HCT116 (cell line): ENCODE data around the gene TMEM238. TPM values are rescaled to one million over a fixed set of nuclear protein-coding genes. Genes with fewer than 3 reads are reported as not detected.

ENCODE experiments used
- ATAC-seq: fragments of 200-7000 bp; cut with Tn5 transposase; 2 replicates; pipeline ENCODE4 v1.9.1; 2020; ENCODE audit warnings: mild to moderate bottlenecking, moderate library complexity
- BruUV-seq: library from RNA; stranded (reverse); fragments of 400-500 nt; replicated peaks from 2 replicates; lab custom pipeline; 2021; lab: Mats Ljungman, UMichigan
- CTCF ChIA-PET: fragments of 300-600 bp; sonication (Branson Sonifier 250); formaldehyde crosslinking; loops from one replicate; lab custom pipeline; 2021; ENCODE audit warnings: antibody characterized with exemption; lab: Charles Lee
- POLR2A ChIA-PET: fragments of 300-600, 350-600 bp; sonication (Branson Sonifier 250); formaldehyde crosslinking; loops from one replicate; lab custom pipeline; 2021; ENCODE audit warnings: antibody characterized with exemption; lab: Charles Lee
- RAD21 ChIA-PET, 2 experiments: fragments of 300-600 bp; sonication (Branson Sonifier 250); formaldehyde crosslinking; loops; one replicate each; lab custom pipeline; 2023; ENCODE audit warnings: low total read pairs in 2 of 2; ENCODE audit not compliant: uncharacterized antibody in 2 of 2, unreplicated experiment in 2 of 2, low non-redundant PET in 1 of 2; lab: Charles Lee
- DNase-seq: peaks from one replicate; pipeline ENCODE4 v3.0.0-alpha.2; 2010; ENCODE audit warnings: low read depth, low spot score
- H2AFZ ChIP-seq: fragments of 200-600 bp; shearing (Covaris generic), sonication (generic); 2 replicates; pipeline ENCODE4 v1.6.1; 2017; ENCODE audit warnings: low read depth, mixed run types, mixed read lengths, antibody characterized with exemption, low read length; ENCODE audit not compliant: poor library complexity, severe bottlenecking
- H3K27ac ChIP-seq: 2 replicates; pipeline ENCODE4 v1.5.1; 2012; ENCODE audit warnings: low read depth, low read length
- H3K27me3 ChIP-seq: fragments of 200-600 bp; sonication (generic); 2 replicates; pipeline ENCODE4 v1.6.1; 2016; ENCODE audit warnings: mixed run types, low read length, mixed read lengths; ENCODE audit not compliant: insufficient read depth
- H3K36me3 ChIP-seq, 2 experiments: fragments of 200-500 bp in 1 of 2; fragments of 200-600 bp in 1 of 2; sonication (Bioruptor generic) in 1 of 2; sonication (generic) in 1 of 2; 2 replicates each; pipeline versions ENCODE4 v1.5.1 to v1.6.1; 2014 to 2016; ENCODE audit warnings: low read length in 2 of 2, inconsistent platforms in 1 of 2, mixed read lengths in 1 of 2, mixed run types in 1 of 2; ENCODE audit not compliant: insufficient read depth in 2 of 2, control insufficient read depth in 1 of 2
- H3K4me1 ChIP-seq, 2 experiments: fragments of 200-600 bp in 1 of 2; sonication (generic) in 1 of 2; 2 replicates each; pipeline versions ENCODE4 v1.5.1 to v1.6.1; 2012 to 2017; ENCODE audit warnings: low read length in 2 of 2, inconsistent platforms in 1 of 2, mild to moderate bottlenecking in 1 of 2, mixed read lengths in 1 of 2, mixed run types in 1 of 2, moderate library complexity in 1 of 2; ENCODE audit not compliant: insufficient read depth in 2 of 2, control insufficient read depth in 1 of 2
- H3K4me2 ChIP-seq: fragments of 200-600 bp; sonication (generic); 2 replicates; pipeline ENCODE4 v1.6.1; 2017; ENCODE audit warnings: mixed run types, low read length, mixed read lengths
- H3K4me3 ChIP-seq, 2 experiments: fragments of 200-600 bp in 1 of 2; sonication (generic) in 1 of 2; replicated peaks in 1 of 2; 2 replicates each; pipeline ENCODE4 v1.5.1; 2011 to 2016; ENCODE audit warnings: low read length in 2 of 2, control low read depth in 1 of 2, low read depth in 1 of 2, mild to moderate bottlenecking in 1 of 2, mixed read lengths in 1 of 2, mixed run types in 1 of 2
- H3K79me2 ChIP-seq: fragments of 200-600 bp; sonication (generic); 2 replicates; pipeline ENCODE4 v1.6.1; 2017; ENCODE audit warnings: mild to moderate bottlenecking, mixed run types, low read length, moderate library complexity, mixed read lengths; ENCODE audit not compliant: insufficient read depth
- H3K9ac ChIP-seq: fragments of 200-600 bp; sonication (generic); 2 replicates; pipeline ENCODE4 v1.6.1; 2016; ENCODE audit warnings: low read length, mixed read lengths
- H3K9me2 ChIP-seq: fragments of 200-600 bp; sonication (generic), shearing (Covaris generic); 2 replicates; pipeline ENCODE4 v1.6.1; 2017; ENCODE audit warnings: mixed run types, mild to moderate bottlenecking, moderate library complexity; ENCODE audit not compliant: insufficient read depth
- H3K9me3 ChIP-seq, 2 experiments: fragments of 200-500 bp in 1 of 2; fragments of 200-600 bp in 1 of 2; sonication (Bioruptor generic) in 1 of 2; sonication (generic) in 1 of 2; 2 replicates each; pipeline ENCODE4 v1.6.1; 2014 to 2017; ENCODE audit warnings: low read length in 2 of 2, mixed read lengths in 2 of 2, inconsistent platforms in 1 of 2, low read depth in 1 of 2, mild to moderate bottlenecking in 1 of 2, mixed run types in 1 of 2, moderate library complexity in 1 of 2; ENCODE audit not compliant: control insufficient read depth in 1 of 2, insufficient read depth in 1 of 2
- H4K20me1 ChIP-seq: fragments of 200-600 bp; sonication (generic), shearing (Covaris generic); 2 replicates; pipeline ENCODE4 v1.6.1; 2017; ENCODE audit warnings: mixed run types, mild to moderate bottlenecking, moderate library complexity; ENCODE audit not compliant: insufficient read depth
- CBX3 ChIP-seq: IDR thresholded peaks from 2 replicates; pipeline ENCODE4 v1.6.1; 2012; ENCODE audit warnings: low read depth
- CTCF ChIP-seq, 3 experiments: fragments of 200-600 bp in 1 of 3; sonication (generic) in 1 of 3; IDR thresholded peaks in 2 of 3; conservative IDR thresholded peaks in 1 of 3; 2 replicates each; pipeline ENCODE4 v1.5.1; 2012 to 2017; ENCODE audit warnings: low read depth in 2 of 3, low read length in 2 of 3, antibody characterized with exemption in 1 of 3, borderline replicate concordance in 1 of 3, control low read depth in 1 of 3, mild to moderate bottlenecking in 1 of 3, mixed read lengths in 1 of 3, mixed run types in 1 of 3, moderate library complexity in 1 of 3; ENCODE audit not compliant: insufficient read depth in 1 of 3
- FOSL1 ChIP-seq: IDR thresholded peaks from 2 replicates; pipeline ENCODE4 v1.6.1; 2012; ENCODE audit warnings: low read depth
- POLR2AphosphoS5 ChIP-seq: IDR thresholded peaks from 2 replicates; pipeline ENCODE4 v1.6.1; 2011; ENCODE audit warnings: mild to moderate bottlenecking, low read depth, low read length, moderate library complexity
- RAD21 ChIP-seq: IDR thresholded peaks from 2 replicates; pipeline ENCODE4 v1.6.1; 2012; ENCODE audit warnings: low read depth, mild to moderate bottlenecking
- REST ChIP-seq: IDR thresholded peaks from 2 replicates; pipeline ENCODE4 v1.6.1; 2012; ENCODE audit warnings: low read depth
- SRF ChIP-seq: IDR thresholded peaks from 2 replicates; pipeline ENCODE4 v1.6.1; 2012; ENCODE audit warnings: low read depth
- ZBTB33 ChIP-seq: IDR thresholded peaks from 2 replicates; pipeline ENCODE4 v1.6.1; 2011; ENCODE audit warnings: mild to moderate bottlenecking, low read length, moderate library complexity; ENCODE audit not compliant: insufficient replicate concordance; ENCODE audit errors: extremely low read depth
- ZFX ChIP-seq: fragments of 450-650 bp; IDR thresholded peaks from 2 replicates; pipeline ENCODE4 v1.6.1; 2017
- intact Hi-C: fragments of 100-400 bp; cut with micrococcal nuclease; formaldehyde crosslinking; loops from 2 replicates; pipeline ENCODE4 v1.10.0; 2022
- total RNA-seq: library from RNA; stranded (reverse); gene quantifications from one replicate; pipeline ENCODE4 v1.2.1, GENCODE V29; 2021; ENCODE audit not compliant: unreplicated experiment

TMEM238 gene
- total RNA-seq, 1 experiment from 2014 or later: 21.0 TPM

GRCh38 chr19:55419624-55420236 lies 35.6 kb upstream of the TMEM238 start:
- no TSS peak for BruUV-seq
- Histone ChIP-seq H2AFZ (no peak overlapping the region), H3K9me2 (no peaks in the 10 kb centered on the region), H3K9ac (no peak overlapping the region), H3K4me1 (peaks cover 2 to 6% of the 10 kb centered on the region in 2 experiments; a peak in 1 of 4 replicates), H3K79me2 (no peaks in the 10 kb centered on the region), H3K9me3 (no peaks in the 10 kb centered on the region), H3K27me3 (no peaks in the 10 kb centered on the region), H4K20me1 (no peaks in the 10 kb centered on the region), H3K36me3 (no peaks in the 10 kb centered on the region), H3K4me2 (no peak overlapping the region), H3K27ac (no peak overlapping the region; the same call in 1 of the 2 replicates), H3K4me3 (no peak overlapping the region)
- TF ChIP-seq CBX3 (no peak), CTCF (IDR thresholded peaks at IDR 0.05 in 2 of 3, conservative IDR thresholded peaks at IDR 0.05 in 1 of 3; ENCODE audit: borderline replicate concordance in 1 of 3, insufficient read depth in 1 of 3, low read depth in 2 of 3, low read length in 2 of 3) (no peak), REST (no peak), RAD21 (no peak), POLR2AphosphoS5 (no peak), FOSL1 (no peak), ZFX (no peak), ZBTB33 (no peak), SRF (no peak)
- ChIA-PET POLR2A (interaction anchor here (1.9 kb wide), 1 partner anchor 12 kb away, joined by 4 read pairs; the partner anchor contains the start of gene UBE2S), CTCF (no interaction called here), RAD21 (no interaction called here)
- DNase-seq: no peak
- intact Hi-C loops: no loop called here
- ATAC-seq: no peak
